DMS114 treated with DMSO at 0.1 percent for 48 hours (cell line): ENCODE measurements around the gene TMEM183A.
"Not testable (repeated sequence)": the region's sequence is repeated elsewhere in the genome, so short reads cannot be mapped to it uniquely, and the experiment has no call there.

Experiments used
- DNase-seq: peaks from one replicate; lab custom pipeline; 2025; ENCODE audit not compliant: unreplicated experiment; lab: John Stamatoyannopoulos, UW

The TMEM183A gene

DNA sequence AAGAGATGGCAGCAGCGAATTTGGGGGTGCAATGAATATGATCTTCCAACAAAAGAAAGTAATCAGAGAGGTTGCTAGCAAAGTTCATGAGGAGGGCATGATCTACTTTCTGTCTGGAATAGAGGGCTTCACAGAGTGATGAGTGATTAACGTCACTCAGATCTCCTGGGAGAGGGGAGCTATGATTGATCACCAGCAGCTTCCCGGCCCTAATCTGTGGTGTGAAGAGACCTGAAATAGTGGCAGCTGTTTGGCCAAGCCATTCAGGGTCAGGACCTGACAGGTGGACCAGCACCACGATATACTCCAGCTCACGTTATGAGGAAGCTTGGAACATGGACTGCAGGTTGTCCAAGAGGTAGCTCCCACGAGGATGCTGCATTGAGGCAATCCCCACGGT lies 19.9 kb upstream of the TMEM183A start:
- DNase-seq: no peak

DNA sequence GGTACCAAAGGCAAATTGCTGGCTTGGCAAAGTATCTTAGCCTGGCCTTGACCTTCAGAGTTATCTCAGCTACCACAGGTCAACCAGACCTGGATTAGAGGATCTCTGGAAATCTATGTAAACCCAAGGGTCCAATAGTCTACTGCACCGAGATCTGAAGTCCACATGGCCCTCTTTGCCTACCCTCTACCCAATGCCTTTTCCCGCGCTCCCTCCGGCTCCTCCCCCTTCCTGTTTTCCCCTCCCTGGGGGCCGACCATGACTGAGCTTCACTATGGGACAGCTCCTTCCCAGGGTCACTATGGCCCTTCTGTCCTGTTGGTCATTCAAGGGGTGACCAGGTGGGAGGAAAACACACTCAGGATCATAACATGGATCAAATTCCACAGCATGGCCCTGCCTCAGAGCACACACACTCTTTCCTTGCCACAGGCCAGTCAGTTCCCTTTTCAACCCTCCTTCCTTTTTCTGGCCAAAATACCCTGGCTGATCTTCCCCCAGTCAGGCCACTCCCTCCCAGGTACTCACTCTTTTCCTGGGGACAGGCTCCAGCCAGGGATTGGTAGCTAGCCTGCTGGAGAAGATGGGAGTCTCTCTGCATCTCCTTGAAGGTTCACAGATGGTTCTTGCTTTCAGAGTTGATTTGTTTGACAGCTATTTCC lies 19.1 kb upstream of the TMEM183A start:
- DNase-seq: no peak

DNA sequence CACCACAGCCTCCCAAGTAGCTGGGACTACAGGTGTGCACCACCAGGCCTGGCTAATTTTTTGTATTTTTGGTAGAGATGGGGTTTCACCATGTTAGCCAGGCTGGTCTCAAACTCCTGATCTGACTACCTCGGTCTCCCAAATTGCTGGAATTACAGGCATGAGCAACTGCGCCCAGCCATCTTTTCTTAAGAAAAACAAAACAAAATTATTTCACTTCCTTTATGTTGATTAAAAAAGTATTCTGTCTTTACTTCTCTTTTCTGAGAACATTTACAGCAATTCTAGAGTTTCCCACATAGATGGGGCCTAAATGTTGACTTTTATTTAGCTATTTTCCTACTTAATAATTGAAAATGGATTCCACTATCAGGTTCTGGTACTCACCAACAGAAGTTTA lies 17.3 kb upstream of the TMEM183A start:
- no peak for DNase-seq

GRCh38 chr1:202991112-202991511 lies 16.1 kb upstream of the TMEM183A start:
- DNase-seq: no peak

DNA sequence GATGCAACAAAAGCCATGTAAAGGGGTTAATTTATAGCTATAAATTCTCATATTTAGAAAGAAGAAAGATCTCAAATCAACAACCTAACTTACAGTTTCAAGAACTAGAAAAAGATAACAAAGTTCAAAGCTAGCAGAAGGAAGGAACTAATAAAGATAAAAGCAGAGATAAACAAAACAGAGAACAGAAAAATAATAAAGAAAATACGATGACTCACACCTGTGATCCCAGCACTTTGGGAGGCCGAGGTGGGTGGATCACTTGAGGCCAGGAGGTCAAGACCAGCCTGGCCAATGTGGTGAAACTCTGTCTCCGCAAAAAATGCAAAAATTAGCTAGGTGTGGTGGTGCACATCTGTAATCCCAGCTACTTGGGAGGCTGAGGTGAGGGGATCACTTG lies 12.4 kb upstream of the TMEM183A start:
- no peak for DNase-seq

DNA sequence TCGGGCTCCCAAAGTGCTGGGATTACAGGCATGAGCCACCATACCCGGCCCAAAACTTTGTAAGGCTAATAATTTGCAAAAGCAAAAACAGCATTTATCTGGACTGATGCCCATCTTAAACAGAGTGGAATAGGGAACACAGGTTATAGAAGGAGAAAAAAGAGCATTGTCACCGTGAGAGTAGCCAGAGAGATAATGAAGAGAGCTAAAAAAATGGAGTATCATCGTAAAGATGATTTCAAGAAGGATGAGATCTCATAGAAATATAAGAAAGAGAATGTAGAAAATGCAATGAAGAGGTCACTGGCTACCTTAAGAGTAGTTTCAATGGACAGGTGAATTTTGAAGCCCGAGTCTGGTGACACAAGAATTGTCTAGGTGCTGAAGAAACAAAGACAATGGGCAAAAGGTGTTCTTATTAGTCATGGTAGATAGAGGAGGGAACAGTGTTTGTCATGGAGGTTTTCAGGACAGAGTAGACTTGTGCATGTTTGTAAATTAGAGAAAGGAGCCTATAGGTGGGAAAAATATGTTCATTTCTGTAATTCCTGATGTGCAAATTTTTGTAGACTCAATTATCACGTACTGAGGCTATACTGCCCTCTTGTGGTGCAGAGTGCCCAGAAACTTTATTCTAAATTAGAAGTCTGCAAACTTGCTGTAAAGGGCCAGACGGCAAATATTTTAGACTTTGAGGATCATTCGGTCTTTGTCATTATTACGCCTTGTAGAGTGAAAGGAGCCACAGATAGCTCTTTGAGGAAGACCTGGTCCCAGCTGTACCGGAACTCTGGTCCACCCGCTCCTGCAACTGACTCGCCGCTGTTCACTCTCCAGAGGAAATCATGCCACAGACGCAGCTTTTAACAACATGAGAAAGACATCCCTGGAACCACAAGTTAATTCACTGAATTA lies 8.1 kb upstream of the TMEM183A start:
- DNase-seq: peak; percentile 55

DNA sequence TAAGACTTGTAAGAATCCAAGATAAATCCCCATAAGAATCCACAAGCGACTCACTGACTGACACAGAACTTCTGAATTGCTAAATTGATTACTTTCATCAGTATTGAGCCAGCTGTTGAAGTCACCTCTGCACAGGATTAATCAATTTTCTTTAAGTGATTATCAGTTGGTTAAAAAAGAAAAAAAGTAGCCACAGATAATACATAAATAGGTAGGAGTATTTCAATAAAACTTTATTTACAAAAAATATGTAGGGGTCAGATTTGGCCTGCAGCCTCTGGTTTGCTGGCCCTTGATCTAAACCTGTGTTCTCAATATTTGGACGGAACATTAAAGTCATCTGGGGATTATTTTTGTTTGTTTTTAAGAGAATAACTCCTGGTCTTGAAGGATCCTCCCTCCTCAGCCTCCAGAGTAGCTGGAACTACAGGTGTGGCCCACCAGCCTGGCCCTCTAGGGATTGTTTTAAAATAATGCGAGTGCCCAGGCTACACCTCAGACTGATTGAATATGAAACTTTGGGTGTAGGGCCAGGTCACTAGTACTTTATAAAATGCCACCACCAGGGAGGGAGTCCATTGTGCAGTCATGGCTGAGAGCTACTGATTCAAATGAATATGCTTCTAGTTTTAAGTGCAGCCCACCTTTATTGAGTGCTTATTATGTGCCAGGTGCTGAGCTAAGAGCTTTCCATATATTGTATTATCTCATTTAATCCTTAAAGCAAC lies 6.8 kb upstream of the TMEM183A start:
- no peak for DNase-seq

DNA sequence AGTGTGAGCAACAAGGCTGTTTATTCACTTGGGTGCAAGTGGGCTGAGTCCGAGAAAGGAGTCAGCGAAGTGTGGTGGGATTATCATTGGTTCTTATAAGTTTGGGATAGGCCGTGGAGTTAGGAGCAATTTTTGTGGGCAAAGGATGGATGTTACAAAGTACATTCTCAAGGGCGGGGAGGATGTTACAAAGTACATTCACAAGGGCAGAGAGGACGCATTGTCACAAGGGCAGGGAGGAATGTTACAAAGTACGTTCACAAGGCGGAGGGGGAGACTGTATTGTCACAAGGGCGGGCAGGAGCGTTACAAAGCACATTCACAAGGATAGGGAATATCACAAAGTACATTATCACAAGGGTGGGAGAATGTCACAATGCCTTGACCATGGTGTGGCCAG lies 5.2 kb upstream of the TMEM183A start:
- no peak for DNase-seq

GRCh38 chr1:203002951-203003350 lies 4.2 kb upstream of the TMEM183A start:
- no peak for DNase-seq

- DNase-seq: not testable (repeated sequence)
Observed at GRCh38 chr1:203005395-203006142, 1.6 kb upstream of the TMEM183A start.

DNA sequence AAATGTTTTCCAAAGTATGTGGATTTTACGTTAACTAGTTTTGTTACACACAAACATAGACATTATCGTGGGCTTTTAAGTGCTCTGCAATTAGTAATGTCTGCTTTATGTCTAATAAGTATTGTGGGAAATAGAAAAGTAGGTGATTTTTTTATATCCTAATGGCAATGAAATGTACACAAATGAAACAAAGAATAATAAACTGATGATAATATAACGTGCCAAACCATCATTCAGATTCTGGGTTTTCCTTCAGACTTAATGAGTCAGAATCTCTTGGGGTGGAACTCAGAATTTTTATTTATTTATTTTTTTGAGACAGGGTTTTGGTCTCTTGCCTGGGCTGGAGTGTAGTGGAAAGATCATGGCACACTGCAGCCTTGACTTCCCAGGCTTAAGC lies 2.0 kb downstream of the TMEM183A start:
- no peak for DNase-seq

DNA sequence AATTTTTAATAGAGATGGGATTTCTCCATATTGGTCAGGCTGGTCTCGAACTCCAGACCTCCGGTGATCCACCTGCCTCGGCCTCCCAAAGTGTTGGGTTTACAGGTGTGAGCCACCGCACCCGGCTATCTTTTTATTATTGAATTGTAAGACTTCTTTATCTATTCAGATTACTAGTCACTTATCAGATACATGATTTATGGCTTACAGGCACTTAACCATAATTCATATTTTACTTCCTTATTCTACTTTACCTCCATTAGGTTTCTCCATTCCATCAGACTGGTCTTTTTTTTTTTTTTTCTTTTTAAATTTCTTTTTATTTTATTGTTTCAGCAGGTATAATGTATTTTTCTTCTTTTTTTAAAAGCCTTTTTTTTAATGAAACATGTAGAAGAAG lies 4.4 kb downstream of the TMEM183A start:
- no peak for DNase-seq

- no peak for DNase-seq
Observed at GRCh38 chr1:203017061-203017460, 9.9 kb downstream of the TMEM183A start.

- no peak for DNase-seq
Observed at GRCh38 chr1:203017692-203018091, 10.5 kb downstream of the TMEM183A start.

- DNase-seq: not testable (repeated sequence)
Observed at GRCh38 chr1:203022855-203023254, 15.7 kb downstream of the TMEM183A start.

- DNase-seq: no peak
Observed at GRCh38 chr1:203025686-203026030, 18.5 kb downstream of the TMEM183A start.

- DNase-seq: peak; percentile 57
Observed at GRCh38 chr1:203026031-203026665, 19.0 kb downstream of the TMEM183A start, which contains the start of gene PPFIA4. Gene PPFIA4, plus strand, starts transcription at chr1:203026491. Its CDS starts 12,518 bp downstream, at chr1:203039009.

DNA sequence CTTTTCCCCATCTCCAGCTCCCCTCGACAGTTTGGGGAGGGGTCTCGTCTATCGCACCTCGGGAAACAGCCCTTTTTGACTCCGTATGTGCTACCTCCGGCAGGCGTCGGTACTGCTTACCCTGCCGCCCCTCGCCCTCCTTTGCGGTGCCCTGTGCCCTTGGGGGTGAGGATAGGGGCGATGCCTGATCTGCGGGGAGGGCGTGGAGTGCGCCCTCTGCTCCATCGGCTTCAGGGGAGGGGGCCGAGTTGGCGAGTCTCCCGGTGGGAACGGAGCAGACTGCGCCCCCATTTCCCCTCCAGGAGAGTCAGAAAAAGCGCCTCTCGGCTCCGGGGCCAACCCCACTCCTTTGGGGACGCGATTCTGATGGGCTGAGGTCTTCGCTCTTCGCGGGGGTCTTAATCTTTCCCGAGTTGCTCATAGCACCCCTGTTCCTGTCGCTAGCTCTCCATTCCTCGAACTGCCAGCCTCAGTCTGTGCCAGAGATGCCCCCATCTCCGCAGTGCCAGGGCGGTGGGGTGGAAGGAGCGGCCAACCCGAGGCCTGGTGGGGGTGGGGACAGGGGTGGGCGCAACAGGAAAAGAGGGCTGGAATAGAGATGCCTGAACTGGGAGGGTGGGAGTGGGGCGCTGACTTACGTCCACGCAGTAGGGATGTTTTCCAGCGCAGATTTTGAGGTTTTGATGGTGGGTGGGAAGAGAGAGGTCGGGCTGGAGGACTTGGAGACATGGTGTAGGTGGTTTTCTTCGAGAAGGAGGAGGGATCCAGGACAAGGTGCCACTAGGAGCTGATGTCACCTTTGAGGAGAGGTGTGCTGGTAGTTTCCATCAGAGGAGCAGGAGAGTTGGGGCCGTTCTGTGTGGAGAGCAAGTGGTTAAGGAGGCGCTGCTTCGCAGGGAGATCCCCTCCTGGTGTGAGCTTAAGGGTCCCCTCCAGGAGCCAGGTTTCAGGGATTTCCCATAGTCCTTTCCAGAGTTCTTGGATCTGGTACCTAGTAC lies 19.8 kb downstream of the TMEM183A start:
- no peak for DNase-seq

DNA sequence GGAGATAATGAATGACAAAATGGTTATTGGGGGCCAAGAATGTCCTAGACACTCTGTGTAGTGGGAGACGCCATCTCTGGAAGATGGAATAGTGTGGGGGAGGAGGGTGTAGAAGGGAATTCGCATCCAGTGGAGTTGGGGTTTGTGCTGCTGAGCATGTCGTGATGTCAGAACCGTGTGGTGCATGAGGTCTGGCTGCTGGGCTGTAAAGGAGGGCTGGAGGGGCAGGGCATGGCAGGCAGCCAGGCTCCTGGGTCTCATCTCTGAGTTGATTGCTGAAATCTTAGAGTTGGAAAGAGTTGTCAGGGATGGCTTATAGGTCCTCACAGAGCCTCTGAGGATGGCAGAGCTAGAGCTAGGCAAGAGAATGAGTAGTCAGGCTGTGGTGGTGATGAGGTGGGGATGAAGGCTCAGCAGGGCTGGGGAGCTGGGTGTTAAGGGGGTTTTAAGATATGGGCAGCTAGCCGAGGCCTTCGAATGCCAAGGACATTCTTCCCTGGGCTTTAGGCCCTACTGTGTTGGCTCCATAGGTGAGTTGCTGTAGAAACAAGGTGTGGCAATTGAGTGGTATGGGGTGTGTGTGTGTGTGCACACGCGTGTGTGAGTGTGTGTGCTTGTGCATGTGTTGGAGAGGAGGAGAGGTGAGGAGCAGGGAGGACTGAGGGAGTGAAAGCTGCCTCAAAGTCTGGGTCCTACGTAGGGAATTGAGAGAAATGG lies 21.1 kb downstream of the TMEM183A start:
- DNase-seq: no peak
